Measurements from ENCODE around the gene DCP1A.

Gene DCP1A

DNA sequence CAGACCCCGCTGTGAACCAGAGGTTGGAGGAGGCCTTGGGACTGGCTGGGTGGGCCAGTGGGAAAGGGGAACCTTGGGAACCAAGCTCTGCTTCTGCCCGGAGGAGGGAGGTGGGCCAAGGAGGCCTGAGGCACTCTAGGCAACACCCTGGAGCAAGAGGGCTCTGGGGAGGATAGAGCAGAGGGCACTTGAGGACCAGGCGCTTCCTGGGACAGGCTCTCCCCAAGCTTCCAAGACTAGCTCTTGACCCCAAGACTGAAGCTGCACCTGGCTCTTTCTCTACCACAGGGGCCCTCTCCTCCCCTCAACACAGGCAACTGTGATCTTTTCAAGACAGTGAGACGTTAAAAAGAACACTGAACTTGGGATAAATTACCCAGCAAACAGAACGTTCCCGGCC lies 111.8 kb downstream of the DCP1A start:
- Mint-ChIP-seq H3K4me3 (no peak overlapping the region), H3K4me1 (no peaks in the 10 kb centered on the region), H3K27ac (peak overlapping the region; percentile 61), H3K27me3 (ENCODE audit: low read depth, poor library complexity) (no peaks in the 10 kb centered on the region), H3K9me3 (no peaks in the 10 kb centered on the region), H3K36me3 (ENCODE audit: low read depth) (peaks cover 45% of the 10 kb centered on the region)
- TF ChIP-seq, protein P1, sequence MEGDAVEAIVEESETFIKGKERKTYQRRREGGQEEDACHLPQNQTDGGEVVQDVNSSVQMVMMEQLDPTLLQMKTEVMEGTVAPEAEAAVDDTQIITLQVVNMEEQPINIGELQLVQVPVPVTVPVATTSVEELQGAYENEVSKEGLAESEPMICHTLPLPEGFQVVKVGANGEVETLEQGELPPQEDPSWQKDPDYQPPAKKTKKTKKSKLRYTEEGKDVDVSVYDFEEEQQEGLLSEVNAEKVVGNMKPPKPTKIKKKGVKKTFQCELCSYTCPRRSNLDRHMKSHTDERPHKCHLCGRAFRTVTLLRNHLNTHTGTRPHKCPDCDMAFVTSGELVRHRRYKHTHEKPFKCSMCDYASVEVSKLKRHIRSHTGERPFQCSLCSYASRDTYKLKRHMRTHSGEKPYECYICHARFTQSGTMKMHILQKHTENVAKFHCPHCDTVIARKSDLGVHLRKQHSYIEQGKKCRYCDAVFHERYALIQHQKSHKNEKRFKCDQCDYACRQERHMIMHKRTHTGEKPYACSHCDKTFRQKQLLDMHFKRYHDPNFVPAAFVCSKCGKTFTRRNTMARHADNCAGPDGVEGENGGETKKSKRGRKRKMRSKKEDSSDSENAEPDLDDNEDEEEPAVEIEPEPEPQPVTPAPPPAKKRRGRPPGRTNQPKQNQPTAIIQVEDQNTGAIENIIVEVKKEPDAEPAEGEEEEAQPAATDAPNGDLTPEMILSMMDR (IDR thresholded peaks at IDR 0.05): no peak
- no peak for DNase-seq

- Mint-ChIP-seq H3K9me3 (no peaks in the 10 kb centered on the region), H3K27ac (no peak overlapping the region), H3K4me3 (no peak overlapping the region), H3K36me3 (ENCODE audit: low read depth) (peaks cover 38% of the 10 kb centered on the region), H3K27me3 (ENCODE audit: low read depth, poor library complexity) (no peaks in the 10 kb centered on the region), H3K4me1 (no peaks in the 10 kb centered on the region)
- TF ChIP-seq, protein P1 (IDR thresholded peaks at IDR 0.05): no peak
- DNase-seq: no peak
Measured at GRCh38 chr3:53234841-53235232, 112.5 kb downstream of the DCP1A start.

DNA sequence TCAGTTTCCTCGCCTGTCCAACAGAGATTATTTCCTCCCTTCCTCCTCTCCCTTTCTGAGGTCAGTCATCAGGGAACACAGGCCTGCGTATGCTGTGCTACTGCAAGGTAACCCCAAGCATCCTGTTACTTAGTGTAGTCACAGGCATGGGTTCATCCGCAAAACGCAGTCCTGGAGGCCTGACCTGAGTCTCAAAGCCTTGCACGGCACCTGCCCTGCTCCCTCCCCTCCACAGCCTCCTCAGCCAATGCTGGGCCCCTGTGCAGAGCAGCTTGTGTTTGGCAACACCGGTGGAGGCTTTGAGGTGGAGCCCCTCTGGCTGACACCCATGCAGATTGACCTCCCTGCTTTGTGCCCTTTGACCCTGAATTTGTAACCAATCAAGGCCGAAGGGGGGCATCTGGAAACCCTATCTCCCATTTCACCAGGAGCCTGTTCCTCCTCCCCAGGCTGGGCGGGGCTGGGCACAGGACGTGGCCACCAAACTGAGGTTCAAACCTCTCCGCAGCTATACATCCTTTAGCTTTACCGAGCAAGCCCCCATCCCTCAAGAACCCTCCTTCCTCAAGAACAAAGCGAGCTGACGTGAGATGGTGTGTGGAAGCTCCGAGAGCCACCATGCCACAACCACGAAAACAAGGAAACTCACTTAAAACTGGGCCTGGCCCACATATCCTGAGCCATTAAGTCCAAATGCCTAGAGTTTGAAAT lies 113.1 kb downstream of the DCP1A start:
- Mint-ChIP-seq H3K4me1 (no peaks in the 10 kb centered on the region), H3K36me3 (ENCODE audit: low read depth) (peaks cover 32% of the 10 kb centered on the region), H3K4me3 (no peak overlapping the region), H3K27ac (peak overlapping the region; percentile 59), H3K9me3 (no peaks in the 10 kb centered on the region), H3K27me3 (ENCODE audit: low read depth, poor library complexity) (no peaks in the 10 kb centered on the region)
- DNase-seq: no peak
- TF ChIP-seq, protein P1 (IDR thresholded peaks at IDR 0.05): no peak
